HepG2 (cell line): ENCODE data around the gene GRIP2. TPM values are rescaled to one million over a fixed set of nuclear protein-coding genes. Genes with fewer than 3 reads are reported as not detected.

Experiments
- ATAC-seq: fragments of 200-7000 bp; cut with Tn5 transposase; 3 replicates; pipeline ENCODE4 v1.9.1; 2020; ENCODE audit warnings: mild to moderate bottlenecking, moderate library complexity
- BruUV-seq: library from RNA; stranded (reverse); fragments of 400-500 nt; replicated peaks from 2 replicates; lab custom pipeline; 2021; lab: Mats Ljungman, UMichigan
- CTCF ChIA-PET: fragments of 300-600 bp; formaldehyde crosslinking; extraction: SDS; loops from one replicate; lab custom pipeline; 2021; ENCODE audit warnings: low total read pairs, inconsistent platforms, low intra/inter-chr PET ratio; lab: Yijun Ruan, JAX
- POLR2A ChIA-PET: fragments of 350-600 bp; sonication (Branson Sonifier 250); formaldehyde crosslinking; loops from one replicate; lab custom pipeline; 2020; ENCODE audit warnings: antibody characterized with exemption, inconsistent platforms; lab: Yijun Ruan, JAX
- DNase-seq: peaks from one replicate; pipeline ENCODE4 v3.0.0-alpha.2; 2015; ENCODE audit warnings: low spot score
- FAIRE-seq: peaks from 3 replicates; lab custom pipeline; 2011; peaks lifted over from hg19 to GRCh38; lab: Jason Lieb, UNC
- H2AFZ ChIP-seq: one replicate; pipeline ENCODE4 v1.6.1; 2011; ENCODE audit warnings: low read length, inconsistent platforms
- H3K27ac ChIP-seq: fragments of 300-600 bp; 3 replicates; pipeline ENCODE4 v1.8.0; 2011; ENCODE audit warnings: mixed run types, mild to moderate bottlenecking, mixed read lengths, low read length, inconsistent platforms; ENCODE audit not compliant: insufficient read depth; ENCODE audit errors: extremely low read length
- H3K27me3 ChIP-seq, 2 experiments: fragments of 200-600 bp in 1 of 2; 2 replicates in 1 of 2; 3 replicates in 1 of 2; pipeline versions ENCODE4 v1.6.0 to v1.8.0; 2011; ENCODE audit warnings: low read length in 2 of 2, mild to moderate bottlenecking in 2 of 2, moderate library complexity in 2 of 2, inconsistent platforms in 1 of 2; ENCODE audit not compliant: insufficient read depth in 2 of 2, control insufficient read depth in 1 of 2
- H3K36me3 ChIP-seq, 2 experiments: fragments of 200-600 bp in 1 of 2; replicated peaks in 1 of 2; 2 replicates in 1 of 2; 3 replicates in 1 of 2; pipeline versions ENCODE4 v1.5.1 to v1.8.0; 2011; ENCODE audit warnings: low read length in 2 of 2, inconsistent platforms in 1 of 2; ENCODE audit not compliant: insufficient read depth in 2 of 2, control insufficient read depth in 1 of 2
- H3K4me1 ChIP-seq: 2 replicates; pipeline ENCODE4 v1.5.1; 2012; ENCODE audit warnings: low read length, inconsistent platforms; ENCODE audit not compliant: insufficient read depth
- H3K4me2 ChIP-seq: 2 replicates; pipeline ENCODE4 v1.6.0; 2011; ENCODE audit warnings: low read depth, low read length, inconsistent platforms
- H3K4me3 ChIP-seq, 3 experiments: fragments of 200-600 bp in 1 of 3; sonication (generic), shearing (Covaris generic) in 1 of 3; replicated peaks in 1 of 3; 2 replicates each; pipeline ENCODE4 v1.5.1; 2011 to 2016; ENCODE audit warnings: low read length in 3 of 3, inconsistent platforms in 2 of 3, low read depth in 2 of 3, mild to moderate bottlenecking in 2 of 3, control low read depth in 1 of 3, mixed read lengths in 1 of 3; ENCODE audit not compliant: insufficient read depth in 1 of 3
- H3K79me2 ChIP-seq: one replicate; pipeline ENCODE4 v1.6.1; 2011; ENCODE audit warnings: low read length, inconsistent platforms; ENCODE audit not compliant: insufficient read depth
- H3K9ac ChIP-seq: 2 replicates; pipeline ENCODE4 v1.6.0; 2011; ENCODE audit warnings: mild to moderate bottlenecking, low read depth, low read length, inconsistent platforms; ENCODE audit not compliant: insufficient read depth
- H3K9me3 ChIP-seq: 2 replicates; pipeline ENCODE4 v1.5.1; 2012; ENCODE audit warnings: mild to moderate bottlenecking, low read length
- H4K20me1 ChIP-seq: 2 replicates; pipeline ENCODE4 v1.6.0; 2011; ENCODE audit warnings: inconsistent platforms, mild to moderate bottlenecking, low read length, moderate library complexity; ENCODE audit not compliant: insufficient read depth
- CBX5 ChIP-seq: sonication (generic); formaldehyde crosslinking; IDR thresholded peaks from 2 replicates; pipeline ENCODE4 v1.4.0; 2020; ENCODE audit warnings: missing genetic modification reagents, borderline replicate concordance
- FOXK1 ChIP-seq: sonication (generic); formaldehyde crosslinking; IDR thresholded peaks from 2 replicates; pipeline ENCODE4 v1.4.0; 2020; ENCODE audit warnings: low read depth, missing genetic modification reagents, borderline replicate concordance
- GPN1 ChIP-seq: sonication (generic); formaldehyde crosslinking; IDR thresholded peaks from 2 replicates; pipeline ENCODE4 v1.5.1; 2020; ENCODE audit warnings: missing genetic modification reagents, borderline replicate concordance
- HDAC1 ChIP-seq: sonication (generic); formaldehyde crosslinking; IDR thresholded peaks from 2 replicates; pipeline ENCODE4 v1.5.1; 2020; ENCODE audit warnings: mild to moderate bottlenecking, missing genetic modification reagents
- ISL2 ChIP-seq: sonication (generic); formaldehyde crosslinking; IDR thresholded peaks from 2 replicates; pipeline ENCODE4 v1.5.0; 2020; ENCODE audit warnings: missing genetic modification reagents
- MIER3 ChIP-seq: IDR thresholded peaks from 2 replicates; pipeline ENCODE4 v1.6.1; 2016; ENCODE audit warnings: missing compliant biosample characterization, borderline replicate concordance
- TBX3 ChIP-seq: fragments of 450-650 bp; IDR thresholded peaks from 2 replicates; pipeline ENCODE4 v1.6.1; 2017; ENCODE audit warnings: antibody characterized with exemption, mild to moderate bottlenecking, inconsistent platforms, borderline replicate concordance
- ZNF549 ChIP-seq: sonication (generic); formaldehyde crosslinking; IDR thresholded peaks from 2 replicates; pipeline ENCODE4 v1.5.0; 2020; ENCODE audit warnings: missing genetic modification reagents
- ZNF773 ChIP-seq: sonication (generic); formaldehyde crosslinking; IDR thresholded peaks from 2 replicates; pipeline ENCODE4 v1.4.0; 2020; ENCODE audit warnings: missing genetic modification reagents, borderline replicate concordance
- WGBS: methylation state at CpG from one replicate; pipeline ENCODE4 v1.1.6; 2017; ENCODE audit warnings: low lambda C conversion rate; 5-methylcytosine and 5-hydroxymethylcytosine counted together
- in situ Hi-C: cut with HindIII; loops from 2 replicates; pipeline ENCODE4 v1.10.0; 2017; ENCODE audit warnings: low pct_unique_long_range_greater_than_20kb; ENCODE audit not compliant: extremely low pct_ligation_motif_present
- intact Hi-C: fragments of 100-400 bp; cut with micrococcal nuclease; formaldehyde crosslinking; loops from one replicate; pipeline ENCODE4 v1.10.0; 2022; ENCODE audit not compliant: unreplicated experiment
- polyA plus RNA-seq, 8 experiments: library from polyadenylated mRNA; depleted of rRNA in 3 of 8; stranded (reverse) in 7 of 8; unstranded in 1 of 8; fragments of >200 nt; fragmentation: Illumina TruSeq in 4 of 8; extraction: Trizol in 4 of 8; gene quantifications; 2 replicates each; pipeline versions ENCODE4 v1.2.1 to v1.2.3, GENCODE V29; 2011 to 2016; ENCODE audit warnings: low read depth in 4 of 8, missing spikeins in 1 of 8, mixed read lengths in 1 of 8; ENCODE audit not compliant: insufficient read depth in 1 of 8
- total RNA-seq, 5 experiments: library from RNA; depleted of rRNA; stranded (reverse); fragments of >200 nt; fragmentation: Illumina TruSeq; extraction: Trizol; gene quantifications; 2 replicates each; pipeline ENCODE4 v1.2.3, GENCODE V29; 2016; ENCODE audit warnings: low read depth in 1 of 5
- TF ChIP-seq, protein P1 (sequence below): sonication (generic); formaldehyde crosslinking; IDR thresholded peaks from 2 replicates; pipeline ENCODE4 v1.5.1; 2020; ENCODE audit warnings: missing genetic modification reagents, mild to moderate bottlenecking, borderline replicate concordance
- TF ChIP-seq, protein P2 (sequence below): sonication (generic); formaldehyde crosslinking; IDR thresholded peaks from 2 replicates; pipeline ENCODE4 v1.4.0; 2020; ENCODE audit warnings: missing genetic modification reagents
- TF ChIP-seq, protein P3 (sequence below): sonication (generic); formaldehyde crosslinking; IDR thresholded peaks from 2 replicates; pipeline ENCODE4 v1.5.0; 2020; ENCODE audit warnings: missing genetic modification reagents
- TF ChIP-seq, protein P4 (sequence below): sonication (generic); formaldehyde crosslinking; IDR thresholded peaks from 2 replicates; pipeline ENCODE4 v1.4.0; 2020; ENCODE audit warnings: mild to moderate bottlenecking, missing genetic modification reagents

The GRIP2 gene
- total and polyA plus RNA-seq, 2 of the 13 experiments (the other 11 are each of a cell fraction or from before 2014, with no cell fraction given) = 0.11 to 0.24 TPM

DNA sequence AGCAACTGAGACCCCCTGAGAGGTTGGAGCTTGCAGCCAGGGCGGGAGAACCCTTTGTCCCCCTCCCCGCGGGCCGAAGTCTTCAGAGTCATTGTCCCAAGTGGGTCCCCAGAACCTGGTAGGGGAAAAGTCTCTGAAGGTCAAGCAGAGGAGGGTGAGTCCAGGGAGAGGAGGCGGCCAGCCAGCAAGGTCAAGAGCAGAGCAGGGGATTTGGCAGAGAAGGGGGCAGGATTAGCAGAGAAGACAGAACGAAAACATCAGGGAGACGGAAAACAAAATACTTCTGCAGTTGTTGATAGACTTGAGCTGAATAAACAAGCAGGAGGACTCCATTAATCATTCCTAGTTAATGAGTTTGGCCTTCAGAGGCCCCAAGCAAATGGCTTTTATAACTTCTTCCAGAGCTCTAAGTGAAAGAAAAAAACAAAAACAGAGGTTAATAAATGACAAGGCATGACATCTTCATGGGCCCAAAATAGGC is 66.7 kb downstream of the GRIP2 start:
- intact Hi-C loops = no loop called here
- H3K79me2 ChIP-seq = no peaks in the 10 kb centered on the region
- no peaks in the 10 kb centered on the region for H3K27me3 ChIP-seq
- DNase-seq = no peak
- in situ Hi-C loops = no loop called here
- no peak overlapping the region for H3K9ac ChIP-seq
- no peaks in the 10 kb centered on the region for H3K9me3 ChIP-seq
- no peak for TF ChIP-seq MIER3 (CRISPR knock-in tag)
- no peak for TF ChIP-seq FOXK1 (CRISPR knock-in tag)
- TF ChIP-seq, protein P1, sequence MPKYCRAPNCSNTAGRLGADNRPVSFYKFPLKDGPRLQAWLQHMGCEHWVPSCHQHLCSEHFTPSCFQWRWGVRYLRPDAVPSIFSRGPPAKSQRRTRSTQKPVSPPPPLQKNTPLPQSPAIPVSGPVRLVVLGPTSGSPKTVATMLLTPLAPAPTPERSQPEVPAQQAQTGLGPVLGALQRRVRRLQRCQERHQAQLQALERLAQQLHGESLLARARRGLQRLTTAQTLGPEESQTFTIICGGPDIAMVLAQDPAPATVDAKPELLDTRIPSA = no peak
- no peak for TF ChIP-seq ZNF773
- TF ChIP-seq GPN1 (CRISPR knock-in tag) = no peak
- no peak for TF ChIP-seq ZNF549 (CRISPR knock-in tag)
- TF ChIP-seq CBX5 (CRISPR knock-in tag) = no peak
- TF ChIP-seq HDAC1 (CRISPR knock-in tag) = no peak
- TF ChIP-seq, protein P2, sequence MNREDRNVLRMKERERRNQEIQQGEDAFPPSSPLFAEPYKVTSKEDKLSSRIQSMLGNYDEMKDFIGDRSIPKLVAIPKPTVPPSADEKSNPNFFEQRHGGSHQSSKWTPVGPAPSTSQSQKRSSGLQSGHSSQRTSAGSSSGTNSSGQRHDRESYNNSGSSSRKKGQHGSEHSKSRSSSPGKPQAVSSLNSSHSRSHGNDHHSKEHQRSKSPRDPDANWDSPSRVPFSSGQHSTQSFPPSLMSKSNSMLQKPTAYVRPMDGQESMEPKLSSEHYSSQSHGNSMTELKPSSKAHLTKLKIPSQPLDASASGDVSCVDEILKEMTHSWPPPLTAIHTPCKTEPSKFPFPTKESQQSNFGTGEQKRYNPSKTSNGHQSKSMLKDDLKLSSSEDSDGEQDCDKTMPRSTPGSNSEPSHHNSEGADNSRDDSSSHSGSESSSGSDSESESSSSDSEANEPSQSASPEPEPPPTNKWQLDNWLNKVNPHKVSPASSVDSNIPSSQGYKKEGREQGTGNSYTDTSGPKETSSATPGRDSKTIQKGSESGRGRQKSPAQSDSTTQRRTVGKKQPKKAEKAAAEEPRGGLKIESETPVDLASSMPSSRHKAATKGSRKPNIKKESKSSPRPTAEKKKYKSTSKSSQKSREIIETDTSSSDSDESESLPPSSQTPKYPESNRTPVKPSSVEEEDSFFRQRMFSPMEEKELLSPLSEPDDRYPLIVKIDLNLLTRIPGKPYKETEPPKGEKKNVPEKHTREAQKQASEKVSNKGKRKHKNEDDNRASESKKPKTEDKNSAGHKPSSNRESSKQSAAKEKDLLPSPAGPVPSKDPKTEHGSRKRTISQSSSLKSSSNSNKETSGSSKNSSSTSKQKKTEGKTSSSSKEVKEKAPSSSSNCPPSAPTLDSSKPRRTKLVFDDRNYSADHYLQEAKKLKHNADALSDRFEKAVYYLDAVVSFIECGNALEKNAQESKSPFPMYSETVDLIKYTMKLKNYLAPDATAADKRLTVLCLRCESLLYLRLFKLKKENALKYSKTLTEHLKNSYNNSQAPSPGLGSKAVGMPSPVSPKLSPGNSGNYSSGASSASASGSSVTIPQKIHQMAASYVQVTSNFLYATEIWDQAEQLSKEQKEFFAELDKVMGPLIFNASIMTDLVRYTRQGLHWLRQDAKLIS (CRISPR knock-in tag) = no peak
- TF ChIP-seq, protein P3, sequence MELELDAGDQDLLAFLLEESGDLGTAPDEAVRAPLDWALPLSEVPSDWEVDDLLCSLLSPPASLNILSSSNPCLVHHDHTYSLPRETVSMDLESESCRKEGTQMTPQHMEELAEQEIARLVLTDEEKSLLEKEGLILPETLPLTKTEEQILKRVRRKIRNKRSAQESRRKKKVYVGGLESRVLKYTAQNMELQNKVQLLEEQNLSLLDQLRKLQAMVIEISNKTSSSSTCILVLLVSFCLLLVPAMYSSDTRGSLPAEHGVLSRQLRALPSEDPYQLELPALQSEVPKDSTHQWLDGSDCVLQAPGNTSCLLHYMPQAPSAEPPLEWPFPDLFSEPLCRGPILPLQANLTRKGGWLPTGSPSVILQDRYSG (CRISPR knock-in tag) = no peak
- TF ChIP-seq, protein P4, sequence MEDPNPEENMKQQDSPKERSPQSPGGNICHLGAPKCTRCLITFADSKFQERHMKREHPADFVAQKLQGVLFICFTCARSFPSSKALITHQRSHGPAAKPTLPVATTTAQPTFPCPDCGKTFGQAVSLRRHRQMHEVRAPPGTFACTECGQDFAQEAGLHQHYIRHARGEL (CRISPR knock-in tag) = no peak
- TF ChIP-seq TBX3 = no peak
- no peak for TF ChIP-seq ISL2 (CRISPR knock-in tag)
- TF ChIP-seq, all 625 proteins: peak for 0
- WGBS = 99% methylated on average over 7 of the region's 7 CpGs
- POLR2A ChIA-PET = no interaction called here
- H3K4me3 ChIP-seq = no peak overlapping the region
- H3K27ac ChIP-seq = no peak overlapping the region
- ATAC-seq (no peak), FAIRE-seq (no peak)
- peaks cover 11 to 55% of the 10 kb centered on the region in 2 experiments; a peak in 4 of 5 replicates for H3K36me3 ChIP-seq
- H2AFZ ChIP-seq = no peak overlapping the region
- CTCF ChIA-PET = no interaction called here
- no TSS peak for BruUV-seq
- no peaks in the 10 kb centered on the region for H3K4me1 ChIP-seq
- no peaks in the 10 kb centered on the region for H4K20me1 ChIP-seq
- no peak overlapping the region for H3K4me2 ChIP-seq
